Epithelial cell of esophagus (primary cell): ENCODE results near the gene BCORL1.

ENCODE experiments used
- DNase-seq: peaks from one replicate; pipeline ENCODE4 v3.0.0; 2010; ENCODE audit warnings: low read depth
- H3K4me3 ChIP-seq: 2 replicates; pipeline ENCODE4 v1.5.1; 2011; ENCODE audit warnings: mild to moderate bottlenecking, low read length, control low read depth
- CTCF ChIP-seq: IDR thresholded peaks from 2 replicates; pipeline ENCODE4 v1.5.1; 2011; ENCODE audit warnings: low read depth, mild to moderate bottlenecking, low read length, control low read depth, inconsistent platforms; ENCODE audit not compliant: insufficient read depth; ENCODE audit errors: missing control alignments

Gene BCORL1

GRCh38 chrX:129979207-129979920 lies 3.1 kb upstream of the BCORL1 start:
- H3K4me3 ChIP-seq: no peak overlapping the region
- no peak for TF ChIP-seq CTCF
- no peak for DNase-seq

GRCh38 chrX:129980001-129980401 lies 2.4 kb upstream of the BCORL1 start:
- no peak for TF ChIP-seq CTCF
- no peak overlapping the region for H3K4me3 ChIP-seq
- no peak for DNase-seq

- H3K4me3 ChIP-seq: no peak overlapping the region
- no peak for TF ChIP-seq CTCF
- no peak for DNase-seq
Measured at GRCh38 chrX:129980540-129981199, 1.8 kb upstream of the BCORL1 start.

- no peak for DNase-seq
- TF ChIP-seq CTCF: no peak
- H3K4me3 ChIP-seq: no peak overlapping the region
Measured at GRCh38 chrX:129981200-129981553, 1.3 kb upstream of the BCORL1 start.

GRCh38 chrX:129981752-129982299 lies 609 bp upstream of the BCORL1 start:
- DNase-seq: no peak
- H3K4me3 ChIP-seq: no peak overlapping the region
- TF ChIP-seq CTCF: no peak

- H3K4me3 ChIP-seq: no peak overlapping the region
- DNase-seq: no peak
- TF ChIP-seq CTCF: no peak
Measured at GRCh38 chrX:129983575-129984110, 1.2 kb downstream of the BCORL1 start.
